GM19238 (cell line): ENCODE data around the gene USP22.
"Not testable (repeated sequence)": the region's sequence is repeated elsewhere in the genome, so short reads cannot be mapped to it uniquely, and the experiment has no call there.

Experiments
- DNase-seq: peaks from one replicate; pipeline ENCODE4 v3.0.0; 2011; ENCODE audit warnings: low spot score; ENCODE audit not compliant: insufficient read length

The USP22 gene

DNA sequence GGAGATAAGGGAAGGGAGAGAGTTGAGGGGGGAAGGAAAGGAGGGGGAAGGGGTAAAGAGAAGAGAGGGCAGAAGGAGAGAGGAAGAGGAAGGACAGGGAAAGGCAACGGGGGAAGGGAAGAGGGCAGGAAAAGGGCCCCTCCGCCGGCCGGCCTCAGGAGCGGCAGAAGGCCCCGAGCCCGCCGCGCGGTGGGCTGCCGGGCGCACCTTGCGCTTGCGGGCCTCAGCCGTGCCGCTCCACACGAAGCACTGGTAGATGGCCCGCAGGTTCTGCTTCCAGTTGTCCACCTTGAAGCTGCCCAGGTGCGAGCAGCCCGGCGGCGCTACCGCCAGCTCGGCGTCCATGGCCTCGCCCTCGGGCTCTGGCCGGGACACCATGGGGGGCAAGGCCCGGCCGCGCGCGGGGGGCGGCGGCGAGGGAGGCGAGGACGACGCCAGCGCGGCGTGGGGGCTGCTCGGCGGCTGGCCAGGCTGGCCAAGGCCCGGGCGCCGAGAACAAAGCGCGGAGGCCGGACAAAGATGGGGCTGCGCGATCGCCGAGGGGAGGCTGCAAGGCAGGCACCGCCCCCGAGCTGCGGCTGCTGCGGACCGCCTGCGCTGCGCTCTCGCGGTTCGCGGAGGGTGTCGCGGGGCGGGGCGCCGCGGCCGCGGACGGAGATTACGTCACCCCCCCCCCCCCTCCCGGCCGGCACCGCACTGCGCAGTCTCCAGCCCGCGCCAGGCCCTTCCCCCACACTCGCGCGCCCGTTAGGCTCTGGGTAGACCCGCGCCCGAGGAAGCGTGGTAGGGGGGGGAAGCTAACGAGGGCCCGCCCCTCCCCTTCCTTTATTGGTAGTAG lies at the start of gene USP22:
Gene USP22 (minus strand): TSS at position 554 of the 838 bp plus-strand sequence. CDS start 176 bp downstream, at position 378.
- DNase-seq = peak; percentile 83

DNA sequence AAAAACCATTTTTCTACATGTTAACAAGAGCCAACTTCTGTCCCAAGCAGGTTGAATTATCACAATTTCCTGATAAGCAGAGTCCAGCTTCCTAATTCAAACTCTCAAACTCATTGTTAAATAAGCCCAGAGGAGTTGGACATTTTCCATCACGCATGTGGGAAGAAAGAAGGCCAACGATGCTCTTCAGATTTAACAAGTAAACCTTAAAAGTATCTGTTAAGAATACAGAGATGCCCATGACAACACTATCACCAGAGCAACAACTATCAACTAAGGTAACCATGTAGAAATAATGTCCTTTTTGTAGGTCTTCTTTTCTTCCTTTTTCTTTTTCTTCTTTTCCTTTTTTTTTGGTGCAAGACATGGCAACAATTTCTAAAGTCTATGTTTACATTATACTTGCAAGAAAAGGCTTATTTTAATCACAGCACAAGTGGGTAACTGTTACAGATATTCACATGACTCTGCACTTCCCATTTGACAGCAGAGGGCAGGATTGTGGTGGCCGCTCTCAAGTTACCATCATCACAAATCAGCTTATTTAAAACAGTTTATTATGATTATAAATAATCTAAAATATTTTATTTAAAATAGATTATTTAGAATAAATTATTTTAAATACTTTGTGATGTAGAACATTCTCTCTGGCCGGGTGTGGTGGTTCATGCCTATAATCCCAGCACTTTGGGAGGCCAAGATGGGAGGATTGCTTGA lies 48.2 kb upstream of the USP22 start:
- DNase-seq = no peak

DNA sequence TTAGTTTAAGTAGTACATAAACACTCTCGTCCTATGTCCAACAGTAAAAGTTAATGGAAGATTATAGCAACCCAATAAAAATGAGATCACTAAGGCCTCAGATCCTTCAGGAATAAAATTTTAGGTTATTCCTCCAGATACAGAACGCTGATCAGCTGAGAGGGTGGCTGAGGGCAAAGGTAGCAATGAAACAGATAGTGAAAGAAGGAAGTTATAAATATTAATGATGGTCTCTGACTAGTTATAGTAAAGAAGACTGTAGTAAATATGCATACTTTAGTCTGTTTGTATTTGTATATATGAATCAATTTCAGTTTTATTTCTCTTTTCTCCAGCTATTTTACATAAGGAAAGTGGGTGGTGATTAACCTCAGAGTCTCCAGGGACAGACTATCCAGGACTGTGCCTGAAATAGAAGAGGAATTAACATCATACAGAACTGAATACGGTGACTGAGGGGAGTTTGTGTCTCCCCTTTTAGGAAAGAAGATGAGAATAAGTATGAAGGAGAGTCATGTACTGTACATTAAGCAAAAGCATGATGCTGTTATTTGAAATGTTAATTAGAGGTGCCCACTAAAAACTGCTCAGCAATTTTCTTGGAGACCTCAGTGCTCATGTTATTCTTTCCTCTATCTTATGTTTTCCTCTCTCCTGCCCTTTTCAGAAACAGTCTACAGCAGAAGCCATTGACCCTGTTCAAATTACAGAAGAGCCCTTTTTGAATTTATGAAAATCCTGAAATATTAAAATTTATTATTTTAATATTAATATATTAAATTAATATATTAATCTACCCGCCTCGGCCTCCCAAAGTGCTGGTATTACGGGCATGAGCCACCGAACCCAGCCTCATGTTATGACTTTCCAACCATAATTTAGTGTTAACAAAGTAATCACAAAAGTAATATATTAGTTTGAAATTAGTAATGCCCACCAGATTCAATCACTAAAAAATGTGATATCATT lies 47.4 kb upstream of the USP22 start:
- DNase-seq = no peak

DNA sequence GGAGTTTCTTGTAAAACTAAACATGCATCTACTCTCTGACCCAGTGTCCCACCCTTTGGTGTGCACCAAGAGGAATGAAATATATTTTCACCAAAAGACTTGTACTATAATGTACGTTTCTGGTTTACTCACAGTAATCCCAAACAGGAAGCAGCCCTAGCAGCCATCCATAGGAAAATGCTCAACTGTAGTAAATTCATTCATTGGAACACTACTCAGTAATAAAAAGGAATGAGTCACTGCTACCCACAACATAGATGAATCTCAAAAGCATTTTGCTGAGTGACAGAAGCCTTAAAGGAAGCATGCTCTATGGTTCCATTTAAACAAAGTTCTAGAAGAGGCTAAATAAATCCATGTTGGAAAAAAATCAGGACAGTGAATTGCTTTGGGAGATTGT lies 46.3 kb upstream of the USP22 start:
- DNase-seq = no peak

DNA sequence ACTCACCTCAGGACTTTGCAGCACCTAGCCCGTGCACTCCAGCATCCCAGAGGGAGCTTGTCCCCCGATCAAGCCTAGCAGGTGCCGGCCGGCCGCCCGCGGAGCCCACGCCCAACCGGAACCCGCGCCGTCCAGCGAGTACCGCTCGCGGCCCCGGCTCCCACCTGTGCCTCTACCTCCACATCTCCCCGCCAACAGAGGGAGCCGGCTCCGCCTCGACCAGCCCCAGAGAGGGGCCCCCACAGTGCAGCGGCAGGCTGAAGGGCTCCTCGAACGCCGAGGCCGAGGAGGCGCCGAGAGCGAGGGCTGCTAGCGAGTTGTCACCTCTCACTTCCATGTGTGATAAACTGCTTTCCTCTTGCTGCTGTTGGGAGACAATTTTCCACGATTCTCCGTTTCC lies 42.9 kb upstream of the USP22 start:
- no peak for DNase-seq

DNA sequence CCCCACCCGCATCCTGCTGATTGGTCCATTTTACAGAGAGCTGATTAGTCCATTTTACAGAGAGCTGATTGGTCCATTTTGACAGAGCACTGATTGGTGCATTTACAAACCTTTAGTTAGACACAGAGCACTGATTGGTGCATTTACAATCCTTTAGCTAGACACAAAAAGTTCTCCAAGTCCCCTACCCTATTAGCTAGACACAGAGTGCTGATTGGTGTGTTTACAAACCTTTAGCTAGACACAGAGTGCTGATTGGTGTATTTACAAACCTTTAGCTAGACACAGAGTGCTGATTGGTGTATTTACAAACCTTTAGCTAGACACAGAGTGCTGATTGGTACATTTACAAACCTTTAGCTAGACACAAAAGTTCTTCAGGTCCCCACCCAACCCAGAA lies 42.5 kb upstream of the USP22 start:
- DNase-seq = not testable (repeated sequence)

DNA sequence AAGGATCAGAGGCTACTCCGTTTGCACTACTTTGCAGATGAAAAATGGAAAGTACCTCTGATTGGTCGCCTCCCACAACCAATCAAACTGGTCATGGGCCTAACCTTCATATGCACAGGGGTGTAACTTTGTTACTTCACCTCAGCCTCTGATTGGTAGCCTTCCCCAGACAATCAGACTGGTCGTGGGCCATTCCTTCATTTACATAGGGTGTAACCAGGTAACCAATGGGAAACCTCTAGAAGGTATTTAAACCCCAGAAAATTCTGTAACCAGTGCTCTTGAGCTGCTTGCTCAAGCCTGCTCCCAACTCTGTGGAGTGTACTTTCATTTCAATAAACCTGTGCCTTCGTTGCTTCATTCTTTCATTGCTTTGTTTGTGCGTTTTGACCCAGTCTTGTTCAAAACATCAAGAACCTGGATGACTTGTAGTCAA lies 39.2 kb upstream of the USP22 start:
- DNase-seq = no peak

DNA sequence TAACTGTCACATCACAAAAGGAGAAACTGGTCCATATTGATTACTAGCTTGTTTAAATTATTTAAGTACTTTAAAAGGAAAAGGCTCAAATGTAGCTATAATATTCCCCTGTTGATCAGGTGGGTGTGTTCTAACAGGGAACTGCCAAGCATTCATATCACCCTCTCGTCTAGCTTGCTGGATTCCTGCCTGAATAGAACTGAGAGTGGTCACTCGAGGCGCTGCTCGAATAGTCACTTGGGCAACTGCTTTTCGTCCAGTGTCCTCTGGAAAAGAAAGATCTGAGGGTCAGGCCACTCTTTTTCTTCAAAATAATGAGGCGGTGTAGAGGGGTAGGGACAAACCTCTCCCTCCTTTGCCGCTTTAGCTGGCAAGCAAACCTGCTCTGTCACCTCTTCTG lies 36.4 kb upstream of the USP22 start:
- DNase-seq = no peak

DNA sequence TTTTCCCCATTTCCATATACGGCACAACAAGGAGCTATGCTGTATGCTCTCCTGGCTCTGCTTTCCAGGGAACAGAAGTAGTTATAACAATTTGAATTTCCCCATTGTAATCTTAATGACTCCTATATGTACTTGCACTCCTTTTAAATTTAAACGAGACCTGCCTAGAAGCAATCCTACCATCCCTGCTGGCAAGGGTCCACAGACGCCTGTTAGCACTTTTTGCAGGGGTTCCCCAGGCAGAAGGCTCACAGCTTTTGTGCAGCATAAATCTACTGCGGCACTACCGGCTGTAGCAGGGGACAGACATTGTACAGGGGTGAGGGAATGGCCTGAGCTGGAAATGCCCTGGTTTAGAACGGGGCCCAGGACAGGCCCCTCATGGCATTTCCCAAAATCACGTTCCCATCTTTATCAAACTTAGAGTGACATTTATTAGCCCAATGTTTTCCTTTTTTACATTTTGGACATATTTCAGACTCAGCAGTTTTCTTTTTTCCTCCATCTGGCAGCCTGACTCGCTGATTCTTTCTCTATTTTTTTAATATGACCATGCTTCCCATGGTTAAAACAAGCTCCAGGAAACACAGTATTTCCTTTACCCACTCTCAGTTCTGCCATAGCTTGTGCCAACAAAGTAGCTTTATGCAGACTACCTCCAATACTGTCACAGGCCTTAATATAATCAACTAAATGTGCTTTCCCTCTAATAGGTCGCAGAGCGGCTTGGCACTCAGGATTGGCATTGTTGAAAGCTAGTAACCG lies 35.4 kb upstream of the USP22 start:
- no peak for DNase-seq

DNA sequence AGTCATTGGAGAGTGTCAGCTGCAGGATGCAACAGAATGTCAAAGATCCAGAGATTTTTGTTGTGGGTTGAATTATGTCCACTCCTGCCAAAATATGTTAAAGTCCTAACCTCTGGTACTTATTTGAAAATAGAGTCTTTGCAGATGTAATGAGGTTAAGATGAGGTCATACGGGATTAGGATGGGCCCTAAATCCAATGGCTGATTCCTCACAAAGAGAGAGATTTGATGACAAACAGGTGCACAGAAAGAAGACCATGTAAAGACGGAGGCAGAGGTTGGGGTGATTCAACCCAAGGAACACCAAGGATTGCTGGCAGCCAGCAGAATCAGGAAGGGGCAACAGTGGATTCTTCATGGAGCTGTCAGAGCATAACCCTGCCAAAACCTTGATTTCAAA lies 34.5 kb upstream of the USP22 start:
- no peak for DNase-seq

DNA sequence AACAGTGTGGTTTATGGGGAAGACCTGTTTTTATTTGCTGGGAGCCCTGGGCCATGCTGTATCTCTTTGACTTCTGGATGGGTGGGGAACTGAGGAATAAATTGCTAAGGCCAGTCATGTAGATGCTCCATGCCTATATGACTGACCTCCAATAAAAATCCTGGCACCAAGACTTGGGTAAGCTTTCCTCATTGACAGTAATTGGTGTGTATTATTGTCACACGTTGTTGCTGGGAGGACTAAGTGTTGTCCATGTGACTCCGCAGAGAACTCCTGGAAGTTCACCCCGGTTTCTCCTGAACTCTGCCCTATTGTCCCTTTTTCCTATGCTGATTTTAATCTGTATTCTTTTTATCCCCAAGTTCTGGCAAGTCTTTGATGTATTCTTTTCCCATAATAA lies 33.4 kb upstream of the USP22 start:
- DNase-seq = no peak

DNA sequence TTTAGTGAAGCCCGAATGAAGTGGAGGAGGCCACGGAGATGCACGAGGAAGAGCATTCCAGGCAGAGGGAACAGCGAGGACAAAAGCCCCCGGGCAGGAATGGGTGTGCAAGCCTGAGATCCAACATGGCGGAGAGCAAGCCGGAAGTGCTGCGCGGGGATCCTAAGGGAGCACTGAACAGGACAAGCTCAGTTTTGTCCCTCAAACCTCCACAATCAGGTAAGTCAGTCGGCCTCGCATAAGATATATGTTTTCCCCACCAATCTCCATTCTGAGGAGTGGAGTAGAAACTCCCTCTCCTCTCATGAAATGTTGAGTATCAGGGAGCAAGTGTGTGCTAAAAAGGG lies 32.9 kb upstream of the USP22 start:
- no peak for DNase-seq

DNA sequence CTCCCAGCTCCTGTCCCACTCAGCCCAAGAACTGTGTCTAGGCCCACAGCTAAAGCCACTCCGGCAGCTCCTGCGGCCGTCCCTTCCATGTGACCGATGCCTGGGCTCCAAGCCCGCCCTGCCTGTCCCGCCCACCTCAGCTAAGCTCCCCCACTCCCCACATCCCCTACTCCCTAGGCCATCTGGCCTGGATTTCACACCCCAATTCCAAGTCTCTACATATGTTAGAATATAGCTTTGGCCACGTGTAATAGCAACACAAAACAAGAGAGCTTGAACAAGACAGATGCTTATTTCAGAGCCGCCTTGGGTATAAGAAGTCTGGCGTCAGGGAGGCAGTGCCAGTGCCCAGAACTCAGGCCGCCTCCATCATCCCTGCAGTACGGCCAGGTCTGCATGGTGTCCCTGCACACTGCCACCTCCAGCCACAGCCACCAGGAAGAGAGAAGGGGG lies 30.0 kb upstream of the USP22 start:
- DNase-seq = no peak

DNA sequence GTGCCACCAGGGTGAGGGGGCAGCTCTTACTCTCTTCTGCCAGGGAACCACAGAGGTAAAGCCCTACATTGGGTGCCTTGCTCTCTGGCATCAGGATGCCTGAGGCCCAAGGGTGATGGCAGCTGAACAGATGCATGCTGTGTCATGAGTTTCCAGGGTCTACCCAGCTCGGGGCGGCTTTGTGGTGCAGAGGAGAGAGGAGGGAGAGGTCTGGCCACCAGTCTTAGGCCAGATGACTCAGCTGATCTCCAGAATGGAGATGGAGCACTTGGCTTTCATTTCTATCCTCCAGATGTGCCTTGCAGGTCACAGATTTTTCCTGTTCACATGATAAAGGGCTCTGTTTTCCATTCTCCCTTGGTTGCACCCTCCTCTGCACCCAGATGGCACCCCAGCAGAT lies 23.6 kb upstream of the USP22 start:
- no peak for DNase-seq

DNA sequence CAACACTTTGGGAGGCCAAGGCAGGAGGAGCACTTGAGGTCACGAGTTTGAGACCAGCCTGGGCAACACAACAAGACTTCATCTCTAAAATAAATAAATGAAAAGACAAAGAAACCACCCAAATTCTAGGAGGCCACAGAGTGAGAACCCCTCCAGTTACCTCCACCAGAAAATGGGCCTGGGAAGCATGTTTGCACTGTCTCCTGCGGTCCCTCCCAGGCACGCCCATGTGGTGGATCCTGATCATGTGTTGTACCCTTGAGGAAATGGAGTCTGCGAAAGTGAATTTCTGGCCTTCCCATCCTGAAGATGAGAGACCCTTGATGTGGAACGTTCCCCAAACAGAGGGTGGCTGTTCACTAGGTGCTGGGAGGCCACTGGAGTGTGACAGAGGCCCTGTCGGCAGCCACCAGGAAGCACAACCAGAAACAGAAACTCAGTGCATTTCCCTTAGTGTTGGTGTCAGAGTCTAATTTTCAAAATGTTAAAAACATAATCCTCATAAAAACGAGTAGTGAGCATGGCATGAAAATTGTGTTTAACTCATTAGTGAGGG lies 19.2 kb upstream of the USP22 start:
- DNase-seq = peak; percentile 28

DNA sequence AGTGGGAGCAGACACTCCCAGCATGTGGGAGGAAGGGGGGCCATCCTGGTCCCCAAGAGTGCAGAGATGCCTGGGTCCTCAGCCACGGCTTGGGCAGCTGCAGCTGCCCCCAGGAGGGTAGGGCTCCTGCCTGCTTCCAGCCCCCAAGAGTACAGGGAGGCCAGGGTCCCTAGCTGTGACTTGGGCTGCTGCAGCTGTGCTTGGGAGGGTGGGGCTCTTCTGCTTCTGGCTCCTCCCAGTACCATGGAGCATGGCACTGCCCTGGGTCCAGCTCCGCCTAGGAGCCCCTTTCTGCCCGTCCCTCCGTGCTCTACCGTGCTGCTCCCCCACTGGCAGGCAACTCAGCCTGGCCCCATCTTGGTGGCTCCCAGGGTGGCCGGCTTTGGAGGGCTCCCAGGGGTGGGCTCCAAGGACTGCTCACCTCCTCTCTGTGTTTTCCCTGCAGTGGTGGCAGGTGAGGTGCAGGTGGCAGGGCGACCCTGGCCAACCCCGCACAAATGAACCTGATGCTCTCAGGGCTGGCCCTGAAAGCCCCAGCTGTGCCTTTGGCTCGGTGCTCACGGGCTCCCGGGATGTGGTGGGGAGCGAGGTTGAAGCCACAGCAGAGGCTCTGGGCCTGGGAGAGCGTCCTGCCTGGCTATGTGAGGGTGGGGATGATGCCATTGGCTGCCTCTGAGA lies 18.5 kb upstream of the USP22 start:
- no peak for DNase-seq

DNA sequence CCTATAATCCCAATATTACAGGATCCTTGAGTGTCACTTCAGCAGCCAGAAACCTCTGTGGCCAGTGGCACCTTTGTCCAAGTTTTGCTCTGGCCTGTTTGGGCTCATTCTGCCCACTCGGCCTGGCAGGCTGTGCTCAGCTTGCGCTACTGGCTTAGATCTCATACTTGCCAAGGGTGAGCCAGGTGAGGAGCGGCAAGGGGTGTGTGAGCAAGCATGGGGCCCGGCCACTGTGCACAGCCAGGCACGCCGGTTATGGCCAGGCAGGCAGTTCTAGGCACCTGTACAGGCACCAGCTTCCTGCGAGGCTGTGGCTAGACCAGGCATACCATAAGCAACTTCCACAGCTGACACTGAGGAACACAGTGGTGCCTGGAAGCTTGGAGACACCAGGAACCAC lies 16.9 kb upstream of the USP22 start:
- DNase-seq = no peak

DNA sequence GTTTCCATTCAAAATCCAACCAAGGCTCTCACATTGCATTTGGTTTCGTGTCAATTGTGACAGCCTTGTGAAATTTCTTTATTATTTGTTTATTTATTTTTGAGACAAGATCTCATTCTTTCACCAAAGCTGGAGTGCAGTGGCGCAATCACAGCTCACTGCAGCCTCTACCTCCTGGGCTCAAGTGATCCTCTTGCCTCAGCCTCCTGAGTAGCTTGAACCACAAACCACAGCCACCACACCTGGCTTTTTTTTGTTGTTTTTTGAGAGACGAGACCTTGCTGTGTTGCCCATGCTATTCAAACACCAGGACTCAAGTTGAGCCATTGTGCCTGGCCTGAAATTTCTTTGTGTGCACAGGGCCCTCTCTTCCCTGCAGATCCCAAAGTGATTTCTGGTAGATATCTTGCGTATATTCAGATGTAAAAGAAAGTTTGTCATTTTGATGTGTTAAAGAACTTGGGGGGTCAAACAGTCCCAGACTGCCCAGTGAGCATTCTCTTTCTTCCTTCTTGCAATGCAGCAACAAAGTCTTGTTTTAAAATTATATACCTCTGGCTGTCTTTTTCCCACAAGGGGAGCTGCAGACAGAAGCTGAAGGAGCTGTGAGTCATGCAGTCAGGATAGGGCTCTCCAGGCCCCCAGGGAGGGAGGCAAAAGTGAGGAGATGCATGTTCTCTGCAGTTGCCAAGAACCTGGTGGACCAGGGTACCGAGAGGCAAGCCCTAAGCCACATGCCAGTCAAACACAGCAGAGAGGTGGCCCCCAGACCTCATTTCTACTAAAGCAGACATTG lies 15.5 kb upstream of the USP22 start:
- no peak for DNase-seq

DNA sequence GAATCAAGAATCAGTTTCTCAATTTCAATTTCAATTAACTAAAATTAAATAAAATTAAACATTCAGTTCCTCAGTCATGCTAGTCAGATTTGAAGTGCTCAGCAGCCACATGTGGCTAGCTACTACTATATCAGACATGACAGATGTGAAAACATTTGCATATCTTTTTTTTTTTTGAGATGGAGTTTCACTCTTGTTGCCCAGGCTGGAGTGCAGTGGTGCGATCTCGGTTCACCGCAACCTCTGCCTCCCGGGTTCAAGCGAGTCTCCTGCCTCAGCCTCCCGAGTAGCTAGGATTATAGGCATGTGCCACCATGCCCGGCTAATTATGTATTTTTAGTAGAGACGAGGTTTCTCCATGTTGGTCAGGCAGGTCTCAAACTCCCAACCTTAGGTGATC lies 10.2 kb upstream of the USP22 start:
- DNase-seq = not testable (repeated sequence)
